Immature natural killer cell (primary cell): ENCODE data around the gene CYTH4. TPM values are rescaled to one million over a fixed set of nuclear protein-coding genes. Genes with fewer than 3 reads are reported as not detected.

Experiments used
- DNase-seq, 3 donors: peaks; one replicate each; pipeline ENCODE4 v3.0.0; 2022; ENCODE audit warnings: mixed read lengths in 1 of 3
- H3K27ac Mint-ChIP-seq, 6 donors: one replicate each; pipeline ENCODE4 v1.8.0; 2020; ENCODE audit warnings: mixed read lengths in 6 of 6, mild to moderate bottlenecking in 5 of 6, inconsistent platforms in 4 of 6, moderate library complexity in 3 of 6
- H3K27me3 Mint-ChIP-seq, 3 donors: one replicate each; pipeline ENCODE4 v1.8.0; 2020 to 2021; ENCODE audit warnings: low read depth in 3 of 3, mild to moderate bottlenecking in 3 of 3, mixed read lengths in 3 of 3, moderate library complexity in 3 of 3, inconsistent platforms in 1 of 3
- H3K36me3 Mint-ChIP-seq, 3 donors: one replicate each; pipeline ENCODE4 v1.8.0; 2020; ENCODE audit warnings: mixed read lengths in 3 of 3, inconsistent platforms in 2 of 3, mild to moderate bottlenecking in 2 of 3
- H3K4me1 Mint-ChIP-seq, 2 donors: one replicate each; pipeline ENCODE4 v1.8.0; 2020; ENCODE audit warnings: inconsistent platforms in 2 of 2, mild to moderate bottlenecking in 2 of 2, mixed read lengths in 2 of 2, moderate library complexity in 1 of 2
- H3K4me3 Mint-ChIP-seq, 5 donors: one replicate each; pipeline ENCODE4 v1.8.0; 2020; ENCODE audit warnings: mild to moderate bottlenecking in 5 of 5, mixed read lengths in 5 of 5, inconsistent platforms in 3 of 5, moderate library complexity in 3 of 5
- H3K9me3 Mint-ChIP-seq, 6 donors: one replicate each; pipeline ENCODE4 v1.8.0; 2020; ENCODE audit warnings: mild to moderate bottlenecking in 6 of 6, mixed read lengths in 6 of 6, inconsistent platforms in 4 of 6, moderate library complexity in 3 of 6
- polyA plus RNA-seq, 3 donors: library from polyadenylated mRNA; unstranded; fragments of 300-500 nt; fragmentation: Illumina TruSeq; gene quantifications; one replicate each; pipeline ENCODE4 v1.2.3, GENCODE V29; 2021

CYTH4 gene
- polyA plus RNA-seq, 3 donors from 2014 or later: 42.5 to 95.4 (median 54.1) TPM

DNA sequence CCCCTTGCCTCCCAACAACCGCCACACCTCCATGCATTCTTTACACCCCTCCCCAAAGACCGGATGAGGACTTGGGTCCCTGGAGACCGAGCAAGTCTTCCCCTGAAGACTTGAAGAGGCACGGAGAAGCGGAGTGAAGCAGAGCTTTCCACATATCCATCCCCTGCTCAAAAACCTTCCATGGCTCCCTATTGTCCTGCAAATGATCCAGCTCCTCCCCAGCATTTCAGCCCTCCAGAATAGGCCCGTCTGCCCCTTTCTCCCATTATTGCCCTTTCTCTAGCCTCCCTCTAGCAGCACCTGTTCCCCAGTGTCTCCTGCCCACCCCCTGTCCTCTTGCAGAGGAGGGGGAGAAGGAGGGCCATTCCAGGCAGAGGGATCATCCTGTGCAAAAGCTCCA, 59.8 kb downstream of the CYTH4 start:
- H3K27me3 Mint-ChIP-seq: peaks cover 1 to 7% (median 2%) of the 10 kb centered on the region in 3 donors
- H3K27ac Mint-ChIP-seq: no peak overlapping the region

DNA sequence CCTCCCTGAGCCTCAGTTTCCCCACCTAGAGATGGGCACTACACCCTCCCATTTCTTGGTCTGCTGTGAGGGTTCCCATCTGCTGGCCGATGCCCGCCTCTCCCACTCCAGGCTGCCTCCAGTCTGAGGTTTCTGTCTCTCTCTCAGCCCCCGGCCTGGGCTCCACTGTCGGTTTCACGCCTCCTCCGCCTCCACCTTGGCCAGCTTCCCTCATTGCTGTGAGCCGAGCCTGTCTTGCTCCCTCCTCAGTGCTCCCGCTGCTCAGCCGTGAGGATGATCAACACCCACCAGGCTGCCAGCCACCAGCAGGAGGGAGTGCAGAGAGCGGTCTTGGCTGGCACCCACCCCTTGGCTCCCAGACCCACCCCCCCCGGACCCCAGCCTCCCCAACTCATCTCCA, 61.0 kb downstream of the CYTH4 start:
- no peak for DNase-seq
- Mint-ChIP-seq H3K27me3 (peaks cover 1 to 5% (median 4%) of the 10 kb centered on the region in 3 donors), H3K4me1 (no peaks in the 10 kb centered on the region), H3K4me3 (no peak overlapping the region), H3K27ac (no peak overlapping the region), H3K36me3 (no peaks in the 10 kb centered on the region), H3K9me3 (no peaks in the 10 kb centered on the region)

More for the DNA sequence above, 59.8 kb downstream of the CYTH4 start:
- no peak for DNase-seq
- Mint-ChIP-seq H3K4me3 (no peak overlapping the region), H3K9me3 (no peaks in the 10 kb centered on the region), H3K36me3 (no peaks in the 10 kb centered on the region), H3K4me1 (no peaks in the 10 kb centered on the region)

DNA sequence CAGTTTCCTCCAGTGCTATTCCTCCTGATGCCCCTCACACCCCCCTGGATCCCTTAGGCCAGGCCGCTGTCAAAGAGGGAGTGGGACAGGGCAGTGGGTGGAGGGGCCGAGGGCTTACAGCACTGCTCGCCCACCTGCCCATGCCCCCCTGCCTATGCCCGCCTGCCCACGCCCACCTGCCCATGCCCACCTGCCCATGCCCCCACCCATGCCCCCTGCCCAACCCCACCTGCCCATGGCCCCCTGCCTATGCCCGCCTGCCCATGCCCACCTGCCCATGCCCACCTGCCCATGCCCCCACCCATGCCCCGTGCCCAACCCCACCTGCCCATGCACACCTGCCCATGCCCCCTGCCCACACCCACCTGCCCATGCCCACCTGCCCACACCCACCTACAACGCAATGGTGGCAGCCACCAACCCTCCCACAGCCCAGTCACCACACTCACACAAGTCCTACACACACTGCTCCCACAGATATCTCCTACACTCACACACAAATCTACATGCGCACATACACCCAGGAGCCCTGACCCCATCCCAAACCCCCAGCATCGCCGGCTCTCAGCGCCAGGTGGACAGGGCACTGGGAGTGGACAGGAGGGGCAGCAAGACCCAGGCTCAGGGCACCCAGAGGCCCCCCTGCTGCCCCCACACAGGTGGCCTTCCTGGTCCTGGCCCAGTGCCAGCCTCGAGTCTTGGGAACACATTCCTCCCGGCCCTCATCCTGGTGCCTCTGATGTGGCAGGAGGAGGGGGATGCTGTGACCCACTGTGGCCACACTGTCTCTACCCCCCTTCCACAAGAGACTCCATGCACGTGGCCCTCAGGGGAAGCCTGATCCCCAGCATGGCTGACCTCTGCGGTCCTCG, 61.8 kb downstream of the CYTH4 start:
- peaks cover 1 to 4% (median 3%) of the 10 kb centered on the region in 3 donors for H3K27me3 Mint-ChIP-seq
- H3K36me3 Mint-ChIP-seq: no peaks in the 10 kb centered on the region
- no peaks in the 10 kb centered on the region for H3K4me1 Mint-ChIP-seq
- no peak overlapping the region for H3K27ac Mint-ChIP-seq
- no peak for DNase-seq
- no peaks in the 10 kb centered on the region for H3K9me3 Mint-ChIP-seq
- H3K4me3 Mint-ChIP-seq: no peak overlapping the region

DNA sequence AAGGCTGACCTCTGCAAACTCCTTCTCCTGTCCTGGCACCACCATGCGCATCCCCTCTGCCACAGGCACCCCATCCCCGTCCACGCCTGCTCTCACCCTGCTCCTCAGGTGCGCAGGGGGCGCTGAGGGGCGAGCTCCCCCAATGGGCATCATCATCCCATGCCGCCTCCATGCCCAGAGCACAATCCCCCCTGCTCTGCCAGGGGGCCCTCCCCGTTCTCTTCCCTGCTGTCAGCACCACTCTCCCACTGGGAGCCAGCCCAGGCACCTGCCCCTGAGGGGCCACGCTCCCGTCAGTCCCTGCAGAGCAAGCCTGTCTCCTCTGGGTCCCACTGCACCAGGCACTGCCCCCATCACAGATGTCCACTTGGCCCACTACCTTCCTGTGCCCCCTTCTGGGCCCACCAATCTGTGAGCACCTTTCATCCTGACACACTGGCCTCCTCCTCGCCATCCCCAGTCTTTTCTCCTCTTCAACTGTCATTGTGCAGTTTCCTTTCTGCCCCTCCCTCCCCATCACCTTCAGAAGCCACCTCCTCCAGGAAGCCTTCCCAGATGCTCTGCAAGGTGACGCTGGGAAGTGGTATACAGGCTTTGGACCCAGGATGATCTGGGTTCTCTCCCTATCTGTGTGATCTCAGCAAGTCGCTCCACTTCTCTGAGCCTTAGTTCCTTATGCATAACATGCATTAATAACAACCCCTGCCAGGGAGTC, 62.6 kb downstream of the CYTH4 start:
- Mint-ChIP-seq H3K36me3 (no peaks in the 10 kb centered on the region), H3K27ac (no peak overlapping the region), H3K27me3 (peaks cover 0 to 4% (median 1%) of the 10 kb centered on the region in 3 donors), H3K9me3 (no peaks in the 10 kb centered on the region), H3K4me1 (no peaks in the 10 kb centered on the region), H3K4me3 (no peak overlapping the region)
- DNase-seq: no peak

DNA sequence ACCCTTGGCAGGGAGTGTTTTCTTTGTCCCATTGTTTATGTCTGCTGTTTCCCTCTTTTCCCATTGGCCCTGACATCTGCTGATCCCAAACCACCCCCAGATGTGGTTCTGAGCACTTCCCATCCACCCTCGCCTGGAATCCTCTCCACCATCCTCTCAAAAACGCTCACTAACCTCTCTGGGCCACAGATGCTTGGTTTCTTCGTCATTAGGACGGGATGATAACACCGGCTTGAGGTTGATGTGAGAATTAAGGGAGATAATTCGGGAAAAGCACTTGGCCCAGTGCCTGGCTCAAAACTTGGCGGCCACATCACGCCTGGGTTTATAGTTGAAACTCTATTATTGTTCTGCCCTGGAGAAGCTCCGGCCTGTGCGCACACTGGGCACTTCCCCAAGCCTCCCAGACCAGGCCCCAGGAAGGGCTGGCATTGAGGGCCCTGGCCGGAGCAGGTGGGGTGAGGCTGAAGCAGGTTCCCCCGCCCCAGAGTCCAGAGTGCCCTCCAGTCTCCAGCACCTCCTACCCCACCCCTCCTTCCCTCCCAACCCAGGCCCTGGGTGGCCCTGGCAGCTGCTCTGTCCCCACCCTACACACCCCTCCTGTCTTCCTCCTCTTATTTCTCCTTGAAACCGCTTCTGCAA, 63.7 kb downstream of the CYTH4 start:
- peaks cover 0 to 4% (median 1%) of the 10 kb centered on the region in 3 donors for H3K27me3 Mint-ChIP-seq
- H3K27ac Mint-ChIP-seq: no peak overlapping the region
- no peaks in the 10 kb centered on the region for H3K36me3 Mint-ChIP-seq
- no peaks in the 10 kb centered on the region for H3K9me3 Mint-ChIP-seq
- DNase-seq: no peak
- no peak overlapping the region for H3K4me3 Mint-ChIP-seq
- H3K4me1 Mint-ChIP-seq: no peaks in the 10 kb centered on the region

DNA sequence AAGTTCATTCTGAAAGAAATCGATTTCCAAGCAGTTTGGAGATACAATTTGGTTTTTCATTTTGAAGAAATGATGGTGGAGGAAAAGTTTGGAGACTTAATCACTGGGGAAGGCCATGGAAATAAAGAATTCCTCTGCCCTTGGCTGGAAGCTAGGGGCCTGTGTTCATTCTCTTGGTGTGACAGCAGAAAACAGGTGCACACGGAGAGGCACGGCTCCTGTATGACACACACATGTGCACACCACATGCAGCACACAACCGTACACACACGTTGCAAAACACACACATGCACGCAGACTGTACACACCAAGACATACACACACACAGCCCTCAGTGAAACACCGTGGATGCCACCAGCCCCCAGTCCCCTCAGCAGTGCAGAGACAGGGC, 64.2 kb downstream of the CYTH4 start:
- no peak for DNase-seq

DNA sequence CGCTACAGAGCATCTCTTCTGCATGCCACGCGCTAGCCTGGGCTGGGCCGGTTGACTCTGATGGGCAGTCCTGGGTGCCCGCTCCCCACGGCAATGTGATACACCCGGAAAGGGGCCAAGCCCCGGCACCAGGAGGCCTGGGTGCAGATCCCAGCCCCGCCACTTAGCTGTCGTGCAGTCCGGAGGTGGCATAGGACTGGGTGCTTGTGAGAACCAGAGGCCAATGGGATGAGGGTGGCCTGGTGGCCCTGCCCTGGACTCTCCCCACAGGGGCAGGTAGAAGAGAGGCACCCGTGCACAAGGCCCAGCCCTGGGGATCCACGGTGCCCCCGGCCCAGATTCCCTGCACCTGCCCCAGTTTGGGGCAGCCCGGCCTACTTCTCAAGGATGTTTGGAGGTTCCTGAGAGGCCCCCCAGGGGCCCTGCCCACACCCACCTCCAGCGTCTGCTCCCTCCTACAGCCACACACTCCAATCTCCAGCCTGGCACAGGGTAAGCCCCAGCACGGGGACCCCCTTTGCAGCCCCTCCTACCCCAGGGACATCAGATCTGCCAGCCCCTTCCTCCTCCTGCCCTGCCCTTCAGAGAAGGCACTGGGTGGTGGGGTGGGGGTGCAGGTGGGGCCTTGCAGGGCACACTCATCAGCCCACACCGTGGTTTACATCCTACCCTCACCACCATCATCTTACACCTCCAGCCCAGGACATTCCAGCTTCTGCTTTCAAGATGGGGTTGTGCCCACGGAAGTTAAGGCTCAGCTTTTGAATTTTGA, 66.9 kb downstream of the CYTH4 start:
- peak overlapping the region in 1 of 6 donors; percentile 22 for H3K27ac Mint-ChIP-seq
- H3K36me3 Mint-ChIP-seq: no peaks in the 10 kb centered on the region

More for the DNA sequence above, 64.2 kb downstream of the CYTH4 start:
- Mint-ChIP-seq H3K4me1 (no peaks in the 10 kb centered on the region), H3K4me3 (no peak overlapping the region), H3K36me3 (no peaks in the 10 kb centered on the region), H3K9me3 (no peaks in the 10 kb centered on the region), H3K27ac (no peak overlapping the region), H3K27me3 (peaks cover 0 to 4% (median 1%) of the 10 kb centered on the region in 3 donors)

DNA sequence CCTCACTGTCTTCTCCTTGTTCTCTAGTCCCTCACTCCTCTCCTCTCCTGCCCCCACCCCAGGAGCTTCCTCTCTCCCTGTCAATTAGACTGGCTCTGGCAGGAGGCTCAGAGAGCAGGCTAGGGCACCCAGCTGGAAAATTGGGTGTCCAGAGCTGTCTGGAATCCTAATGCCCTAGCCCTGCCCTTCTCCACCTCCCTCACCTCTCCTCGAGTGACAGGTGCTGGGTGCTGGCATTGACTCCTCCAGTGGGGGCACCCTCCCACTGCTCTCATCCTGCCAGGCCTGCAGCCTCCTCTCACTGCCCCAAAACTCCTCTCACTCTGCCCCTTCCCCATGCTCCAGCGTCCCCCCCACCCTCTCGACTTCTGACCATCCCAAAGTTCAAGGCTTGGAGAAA, 68.9 kb downstream of the CYTH4 start:
- no peak overlapping the region for H3K4me3 Mint-ChIP-seq
- no peak for DNase-seq
- H3K36me3 Mint-ChIP-seq: no peaks in the 10 kb centered on the region
- no peaks in the 10 kb centered on the region for H3K9me3 Mint-ChIP-seq
- H3K27me3 Mint-ChIP-seq: peaks cover 0 to 7% (median 4%) of the 10 kb centered on the region in 3 donors
- no peak overlapping the region for H3K27ac Mint-ChIP-seq
- no peaks in the 10 kb centered on the region for H3K4me1 Mint-ChIP-seq

More for the DNA sequence above, 66.9 kb downstream of the CYTH4 start:
- no peaks in the 10 kb centered on the region for H3K4me1 Mint-ChIP-seq
- H3K4me3 Mint-ChIP-seq: no peak overlapping the region
- H3K27me3 Mint-ChIP-seq: peaks cover 1 to 6% (median 2%) of the 10 kb centered on the region in 3 donors
- no peak for DNase-seq
- H3K9me3 Mint-ChIP-seq: no peaks in the 10 kb centered on the region

DNA sequence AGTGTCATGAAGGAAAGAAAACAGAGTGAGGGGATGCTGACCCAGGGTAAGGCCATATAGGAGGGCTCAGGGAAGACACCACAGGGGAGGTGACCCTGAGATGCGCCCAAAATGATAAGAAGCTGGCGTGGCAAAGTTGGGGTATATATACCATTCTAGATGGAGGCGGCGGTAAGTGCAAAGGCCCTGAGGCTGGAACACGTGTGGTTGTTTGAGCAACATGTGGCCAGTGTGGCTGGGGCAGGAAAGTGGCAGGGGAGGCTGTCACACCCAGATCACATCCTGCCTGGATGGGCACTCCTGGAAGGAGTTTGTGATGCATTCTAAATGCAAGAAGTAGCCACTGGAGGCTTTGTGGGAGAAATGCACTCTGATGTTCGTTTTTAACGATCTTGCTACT, 70.2 kb downstream of the CYTH4 start:
- Mint-ChIP-seq H3K9me3 (no peaks in the 10 kb centered on the region), H3K36me3 (no peaks in the 10 kb centered on the region), H3K4me3 (no peak overlapping the region), H3K4me1 (no peaks in the 10 kb centered on the region), H3K27me3 (peaks cover 0 to 7% (median 4%) of the 10 kb centered on the region in 3 donors), H3K27ac (no peak overlapping the region)
- DNase-seq: no peak

DNA sequence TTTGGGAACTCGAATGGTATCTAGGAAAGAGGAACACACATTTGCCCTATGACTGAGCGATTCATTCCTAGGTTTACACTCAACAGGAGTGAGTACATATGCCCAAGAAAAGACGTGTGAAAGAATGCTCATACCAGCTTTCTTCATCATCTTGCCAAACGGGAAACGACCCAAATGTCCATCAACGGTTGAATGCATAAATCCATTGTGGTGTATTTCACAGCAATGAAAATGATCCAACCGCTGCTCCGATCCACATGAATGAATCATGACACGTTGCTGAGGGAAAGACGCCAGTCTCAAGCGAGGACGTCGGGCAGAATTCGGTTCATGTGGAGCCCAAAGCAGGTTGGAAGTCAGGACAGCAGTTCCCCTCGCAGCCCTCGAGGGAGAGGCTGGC, 71.5 kb downstream of the CYTH4 start:
- no peak for DNase-seq
- no peak overlapping the region for H3K4me3 Mint-ChIP-seq
- H3K36me3 Mint-ChIP-seq: no peaks in the 10 kb centered on the region
- H3K4me1 Mint-ChIP-seq: no peaks in the 10 kb centered on the region
- H3K9me3 Mint-ChIP-seq: no peaks in the 10 kb centered on the region
- H3K27me3 Mint-ChIP-seq: peaks cover 0 to 8% (median 1%) of the 10 kb centered on the region in 3 donors
- H3K27ac Mint-ChIP-seq: no peak overlapping the region

DNA sequence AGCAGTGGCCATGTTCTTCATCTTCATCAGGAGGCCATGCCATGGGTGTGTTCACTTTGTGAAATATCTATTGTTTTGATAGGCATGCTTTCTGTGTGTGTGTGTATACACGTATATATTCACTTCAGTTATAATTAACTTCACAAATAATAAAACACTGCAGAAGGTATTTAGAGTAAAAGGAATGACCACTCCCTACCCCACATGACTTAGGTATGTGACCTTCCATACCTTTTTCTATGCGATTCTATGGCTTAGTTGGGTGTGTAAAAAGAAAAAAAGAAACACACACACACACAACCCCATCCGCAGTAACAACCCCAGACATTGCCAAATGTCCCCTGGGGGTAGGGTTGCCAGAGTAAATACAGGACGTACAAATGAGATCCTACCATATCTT, 72.0 kb downstream of the CYTH4 start:
- Mint-ChIP-seq H3K27me3 (peaks cover 0 to 9% (median 1%) of the 10 kb centered on the region in 3 donors), H3K9me3 (no peaks in the 10 kb centered on the region), H3K36me3 (no peaks in the 10 kb centered on the region), H3K27ac (no peak overlapping the region), H3K4me1 (no peaks in the 10 kb centered on the region), H3K4me3 (no peak overlapping the region)
- DNase-seq: no peak

DNA sequence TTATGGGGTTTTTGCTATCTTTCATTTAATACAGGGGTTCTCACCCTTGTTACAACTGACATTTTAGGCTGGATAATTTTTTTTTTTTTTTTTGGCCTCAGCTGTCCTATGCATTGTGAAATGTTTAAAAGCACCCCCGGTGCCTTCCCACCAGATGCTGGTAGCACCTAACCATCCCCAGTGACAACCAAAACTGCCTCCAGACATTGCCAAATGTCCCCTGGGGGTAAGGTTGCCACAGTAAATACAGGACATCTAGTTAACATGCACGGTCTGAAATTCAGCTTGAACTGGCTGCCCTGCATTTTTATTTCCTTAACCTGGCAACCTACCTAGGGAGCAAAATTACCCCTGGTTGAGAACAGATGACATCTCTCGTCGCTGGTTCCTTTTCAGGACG, 72.4 kb downstream of the CYTH4 start:
- H3K36me3 Mint-ChIP-seq: no peaks in the 10 kb centered on the region
- DNase-seq: no peak
- H3K27me3 Mint-ChIP-seq: peaks cover 0 to 9% (median 1%) of the 10 kb centered on the region in 3 donors
- H3K4me3 Mint-ChIP-seq: no peak overlapping the region
- H3K27ac Mint-ChIP-seq: no peak overlapping the region
- no peaks in the 10 kb centered on the region for H3K4me1 Mint-ChIP-seq
- H3K9me3 Mint-ChIP-seq: no peaks in the 10 kb centered on the region

DNA sequence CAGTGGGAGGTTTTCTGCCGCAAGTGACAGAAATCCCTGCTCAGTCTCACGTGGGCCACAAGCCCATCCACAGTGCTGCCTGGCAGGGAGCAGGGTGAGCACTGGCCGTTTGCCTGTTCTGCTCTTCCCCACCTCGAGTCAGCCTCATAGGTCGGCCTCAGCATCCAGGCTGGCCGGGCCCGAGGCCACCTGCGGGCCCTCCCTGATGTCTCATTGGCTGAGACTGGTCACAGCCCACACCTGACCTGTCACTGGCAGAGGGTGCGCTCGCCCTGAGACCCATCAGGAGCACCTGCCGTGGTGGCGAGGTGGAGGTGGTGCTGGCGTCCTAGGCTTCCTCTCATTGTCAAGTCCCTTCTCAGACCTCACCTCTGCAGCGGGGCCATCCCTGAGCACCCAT, 72.9 kb downstream of the CYTH4 start:
- Mint-ChIP-seq H3K9me3 (no peaks in the 10 kb centered on the region), H3K36me3 (no peaks in the 10 kb centered on the region), H3K27me3 (peaks cover 0 to 9% (median 1%) of the 10 kb centered on the region in 3 donors), H3K4me3 (no peak overlapping the region), H3K4me1 (no peaks in the 10 kb centered on the region), H3K27ac (no peak overlapping the region)
- DNase-seq: no peak
